Muscle layer of duodenum (tissue), 2 donors: ENCODE measurements around the gene TMTC2.

Experiments
- H3K27ac ChIP-seq: one replicate; pipeline ENCODE4 v1.7.0; 2013; ENCODE audit warnings: mild to moderate bottlenecking, low read length
- H3K27me3 ChIP-seq: one replicate; pipeline ENCODE4 v1.7.0; 2013; ENCODE audit warnings: low read depth, mild to moderate bottlenecking, control low read depth, low read length
- H3K36me3 ChIP-seq, 2 donors: one replicate each; pipeline ENCODE4 v1.7.0; 2013; ENCODE audit warnings: low read length in 2 of 2, control low read depth in 1 of 2, mild to moderate bottlenecking in 1 of 2; ENCODE audit not compliant: insufficient read depth in 2 of 2, control insufficient read depth in 1 of 2
- H3K4me1 ChIP-seq, 2 donors: one replicate each; pipeline ENCODE4 v1.7.0; 2013; ENCODE audit warnings: low read length in 2 of 2, mild to moderate bottlenecking in 2 of 2, control low read depth in 1 of 2, moderate library complexity in 1 of 2; ENCODE audit not compliant: insufficient read depth in 2 of 2, control insufficient read depth in 1 of 2
- H3K4me3 ChIP-seq, 2 donors: one replicate each; pipeline ENCODE4 v1.7.0; 2013; ENCODE audit warnings: low read length in 2 of 2, low read depth in 1 of 2, mild to moderate bottlenecking in 1 of 2
- H3K9me3 ChIP-seq, 2 donors: one replicate each; pipeline ENCODE4 v1.7.0; 2013; ENCODE audit warnings: low read length in 2 of 2, control low read depth in 1 of 2, mild to moderate bottlenecking in 1 of 2; ENCODE audit not compliant: control insufficient read depth in 1 of 2
- donor health status: healthy.

TMTC2 gene

DNA sequence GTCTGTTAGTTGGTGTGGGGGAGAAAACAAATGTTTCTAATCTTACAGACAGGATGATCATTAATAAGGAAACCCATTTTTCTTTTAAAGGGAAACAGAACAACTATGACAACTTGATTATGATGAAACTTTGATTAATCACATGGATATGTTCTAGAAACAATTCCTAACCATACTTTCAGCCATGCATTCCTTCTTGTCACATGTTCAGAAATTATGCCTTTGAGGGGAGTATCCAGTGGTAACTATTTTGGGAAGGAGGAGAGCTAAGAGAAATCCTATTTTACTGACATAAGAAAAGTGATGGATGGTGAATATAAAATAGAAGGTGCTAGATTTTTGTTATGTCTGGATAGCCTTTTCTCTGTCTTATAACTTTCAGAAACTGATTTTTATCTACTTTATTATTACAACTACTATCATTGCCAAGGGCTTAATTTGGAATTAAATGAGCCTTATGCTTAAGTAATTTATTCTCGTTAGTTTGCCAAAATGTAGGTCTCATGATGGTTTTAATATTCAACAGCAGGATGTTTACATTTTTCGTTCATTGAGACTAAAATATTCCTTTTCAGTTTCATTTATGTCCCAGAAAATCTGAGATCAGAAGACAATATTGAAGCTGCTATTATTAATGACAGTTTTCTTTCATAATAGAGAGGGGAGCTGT lies 200.1 kb downstream of the TMTC2 start:
- no peak overlapping the region for H3K4me3 ChIP-seq
- no peaks in the 10 kb centered on the region for H3K36me3 ChIP-seq
- H3K9me3 ChIP-seq, result no peaks in the 10 kb centered on the region
- H3K27me3 ChIP-seq, result no peaks in the 10 kb centered on the region
- no peaks in the 10 kb centered on the region for H3K4me1 ChIP-seq
- no peak overlapping the region for H3K27ac ChIP-seq

DNA sequence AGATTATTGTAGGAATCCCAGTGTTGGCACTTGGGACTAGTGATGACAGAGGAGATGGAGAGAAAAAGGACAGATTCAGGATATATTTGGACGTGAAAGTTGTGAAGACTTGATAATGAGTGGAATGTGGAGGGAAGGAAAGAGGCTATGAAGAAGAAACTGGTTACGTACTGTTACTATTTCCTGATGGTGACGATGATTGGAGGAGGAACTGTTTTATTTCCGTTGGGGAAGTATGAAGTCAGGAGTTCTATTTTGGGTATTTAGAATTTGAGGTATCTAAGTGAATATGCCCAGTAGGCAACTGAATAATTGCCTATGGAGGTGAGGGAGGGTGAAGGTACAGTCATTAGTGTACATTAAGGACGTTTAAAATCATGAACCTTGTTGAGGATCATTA lies 207.2 kb downstream of the TMTC2 start:
- H3K9me3 ChIP-seq, result no peaks in the 10 kb centered on the region
- H3K36me3 ChIP-seq, result no peaks in the 10 kb centered on the region
- no peaks in the 10 kb centered on the region for H3K27me3 ChIP-seq
- no peaks in the 10 kb centered on the region for H3K4me1 ChIP-seq
- no peak overlapping the region for H3K27ac ChIP-seq
- no peak overlapping the region for H3K4me3 ChIP-seq

DNA sequence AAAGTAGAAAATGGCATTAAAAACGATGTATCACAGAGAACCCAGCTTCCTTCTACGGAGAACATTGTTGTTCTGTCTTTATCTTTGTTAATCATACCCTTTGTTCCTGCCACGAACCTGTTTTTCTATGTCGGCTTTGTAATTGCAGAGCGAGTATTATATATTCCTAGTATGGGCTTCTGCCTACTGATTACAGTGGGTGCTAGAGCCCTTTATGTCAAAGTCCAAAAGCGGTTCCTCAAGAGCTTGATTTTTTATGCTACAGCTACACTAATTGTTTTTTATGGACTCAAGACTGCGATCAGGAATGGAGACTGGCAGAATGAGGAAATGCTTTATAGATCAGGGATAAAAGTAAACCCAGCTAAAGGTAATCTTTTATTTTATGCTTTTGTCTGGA lies 209.6 kb downstream of the TMTC2 start:
- H3K4me1 ChIP-seq, result no peaks in the 10 kb centered on the region
- no peak overlapping the region for H3K4me3 ChIP-seq
- no peaks in the 10 kb centered on the region for H3K27me3 ChIP-seq
- H3K36me3 ChIP-seq, result no peaks in the 10 kb centered on the region
- H3K27ac ChIP-seq, result no peak overlapping the region
- H3K9me3 ChIP-seq, result no peaks in the 10 kb centered on the region

DNA sequence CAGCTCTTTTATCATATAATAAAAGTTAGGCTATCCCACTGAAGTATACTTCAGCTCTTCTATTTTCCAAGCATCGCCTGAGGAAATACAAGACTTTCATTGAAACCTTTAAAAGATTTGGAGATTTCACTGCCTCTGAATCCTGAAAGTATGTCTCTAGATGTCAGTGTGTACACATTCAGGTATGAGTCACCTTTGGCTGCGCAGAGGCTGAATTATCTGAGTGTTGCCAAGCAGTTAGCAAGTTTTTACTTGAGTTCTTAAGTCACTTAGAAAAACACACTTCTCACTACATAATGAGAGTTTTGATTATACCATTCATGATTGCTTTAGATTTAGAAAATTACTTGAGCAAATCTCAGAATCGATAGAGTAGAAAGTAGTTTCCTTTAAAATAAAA lies 210.3 kb downstream of the TMTC2 start:
- Histone ChIP-seq H3K4me3 (no peak overlapping the region), H3K36me3 (no peaks in the 10 kb centered on the region), H3K9me3 (no peaks in the 10 kb centered on the region), H3K4me1 (no peaks in the 10 kb centered on the region), H3K27ac (no peak overlapping the region), H3K27me3 (no peaks in the 10 kb centered on the region)

DNA sequence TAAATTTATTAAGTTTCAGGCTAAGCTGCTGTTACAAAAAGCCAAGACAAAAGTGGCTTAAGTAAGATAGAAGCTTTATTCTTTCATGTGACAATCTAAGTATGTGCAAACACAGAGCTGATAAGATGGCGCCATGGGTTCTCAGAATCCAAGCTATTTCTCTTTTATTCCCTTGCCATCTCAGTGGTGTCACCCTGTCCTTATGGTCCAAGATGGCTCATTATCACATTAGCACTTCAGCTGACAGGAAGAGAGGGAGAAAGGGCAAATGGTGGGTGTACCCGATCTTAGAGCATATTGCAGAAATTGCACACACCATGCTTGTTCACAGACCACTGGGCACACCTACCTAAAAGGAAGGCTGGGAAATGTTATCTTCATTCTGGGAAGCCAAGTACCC lies 211.7 kb downstream of the TMTC2 start:
- H3K4me3 ChIP-seq, result no peak overlapping the region
- no peaks in the 10 kb centered on the region for H3K9me3 ChIP-seq
- no peak overlapping the region for H3K27ac ChIP-seq
- H3K4me1 ChIP-seq, result no peaks in the 10 kb centered on the region
- no peaks in the 10 kb centered on the region for H3K27me3 ChIP-seq
- H3K36me3 ChIP-seq, result no peaks in the 10 kb centered on the region

DNA sequence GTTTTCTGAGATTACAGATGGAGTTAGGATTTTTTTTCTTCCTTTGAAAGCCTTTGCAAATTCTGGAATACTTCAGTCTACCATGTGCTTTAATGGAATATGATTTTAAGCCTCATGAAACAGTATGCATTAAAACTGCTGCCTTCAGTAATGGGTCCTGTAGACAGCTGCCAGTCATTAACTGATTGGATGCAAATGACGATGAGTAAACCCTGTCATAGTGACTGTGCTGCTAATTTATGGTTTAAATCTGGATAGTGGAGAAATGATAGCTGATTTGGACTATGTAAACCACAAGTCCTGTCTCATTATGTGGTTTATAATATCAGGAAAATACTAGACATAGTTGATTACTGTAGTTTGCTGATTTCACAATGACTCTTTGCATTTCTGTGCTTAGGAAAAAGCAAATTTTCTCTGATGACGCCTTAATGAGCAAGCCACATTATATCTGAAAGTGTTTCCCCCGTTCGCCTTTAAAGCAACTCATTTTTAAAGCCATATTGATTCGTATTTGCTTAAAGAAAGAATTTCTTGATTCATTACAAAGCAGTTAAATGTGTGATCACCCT lies 217.6 kb downstream of the TMTC2 start:
- Histone ChIP-seq H3K9me3 (no peaks in the 10 kb centered on the region), H3K27me3 (no peaks in the 10 kb centered on the region), H3K27ac (no peak overlapping the region), H3K4me1 (peaks cover 0 to 3% of the 10 kb centered on the region in 2 donors), H3K36me3 (no peaks in the 10 kb centered on the region), H3K4me3 (no peak overlapping the region)

DNA sequence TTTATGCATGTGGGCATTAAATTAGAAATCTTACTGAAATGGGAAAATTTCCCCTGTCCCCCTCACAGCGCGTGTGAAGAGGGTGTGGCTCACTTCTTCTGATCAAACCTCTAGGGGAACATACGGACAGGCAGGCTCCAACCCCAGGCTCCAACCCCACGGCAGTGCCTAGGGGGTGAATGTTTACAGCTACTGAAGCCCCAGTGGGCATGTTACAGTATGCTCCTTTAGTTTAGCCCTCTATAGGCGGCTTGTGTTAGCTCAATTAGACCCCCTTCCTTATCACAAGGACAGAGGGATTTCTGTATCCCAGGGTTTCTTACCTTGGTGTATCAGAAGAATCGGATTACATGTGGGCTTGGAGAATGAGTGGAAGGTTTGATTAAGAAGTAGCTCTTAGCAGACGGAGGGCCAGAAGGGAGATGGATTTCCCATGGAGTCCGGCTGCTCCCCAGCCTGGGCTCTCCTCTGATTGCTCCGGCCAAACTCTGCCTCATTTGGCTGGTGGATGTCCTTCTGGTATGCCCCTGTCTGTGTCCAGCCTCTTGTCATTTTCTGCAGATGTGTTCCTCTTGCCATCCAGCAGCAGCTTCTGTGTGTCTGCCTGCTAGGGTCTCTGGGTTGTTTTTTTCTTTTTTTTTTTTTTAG lies 223.7 kb downstream of the TMTC2 start:
- peaks cover 0 to 9% of the 10 kb centered on the region in 2 donors for H3K4me1 ChIP-seq
- no peaks in the 10 kb centered on the region for H3K9me3 ChIP-seq
- no peak overlapping the region for H3K27ac ChIP-seq

DNA sequence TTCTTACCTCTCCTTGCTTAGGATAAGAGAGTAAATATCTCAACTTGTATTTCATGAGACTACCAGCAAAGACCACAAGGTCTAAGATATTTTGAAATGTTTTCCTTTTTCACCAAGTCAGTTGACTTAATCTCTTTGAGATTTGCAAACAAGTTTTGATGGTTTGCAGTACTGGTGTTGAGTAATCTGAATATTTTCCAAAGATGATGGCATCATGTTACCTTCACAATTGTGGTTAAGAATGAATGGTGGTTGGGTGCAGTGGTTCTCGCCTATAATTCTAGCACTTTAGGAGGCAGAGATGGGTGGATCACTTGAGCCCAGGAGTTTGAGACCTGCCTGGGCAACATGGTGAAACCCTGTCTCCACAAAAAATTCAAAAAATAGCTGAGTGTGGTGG lies 225.7 kb downstream of the TMTC2 start:
- no peaks in the 10 kb centered on the region for H3K9me3 ChIP-seq
- no peaks in the 10 kb centered on the region for H3K36me3 ChIP-seq
- H3K4me3 ChIP-seq, result no peak overlapping the region
- H3K27me3 ChIP-seq, result no peaks in the 10 kb centered on the region
- H3K27ac ChIP-seq, result no peak overlapping the region
- H3K4me1 ChIP-seq, result peaks cover 0 to 9% of the 10 kb centered on the region in 2 donors

More for the DNA sequence above, 223.7 kb downstream of the TMTC2 start:
- H3K4me3 ChIP-seq, result no peak overlapping the region
- no peaks in the 10 kb centered on the region for H3K36me3 ChIP-seq
- no peaks in the 10 kb centered on the region for H3K27me3 ChIP-seq

DNA sequence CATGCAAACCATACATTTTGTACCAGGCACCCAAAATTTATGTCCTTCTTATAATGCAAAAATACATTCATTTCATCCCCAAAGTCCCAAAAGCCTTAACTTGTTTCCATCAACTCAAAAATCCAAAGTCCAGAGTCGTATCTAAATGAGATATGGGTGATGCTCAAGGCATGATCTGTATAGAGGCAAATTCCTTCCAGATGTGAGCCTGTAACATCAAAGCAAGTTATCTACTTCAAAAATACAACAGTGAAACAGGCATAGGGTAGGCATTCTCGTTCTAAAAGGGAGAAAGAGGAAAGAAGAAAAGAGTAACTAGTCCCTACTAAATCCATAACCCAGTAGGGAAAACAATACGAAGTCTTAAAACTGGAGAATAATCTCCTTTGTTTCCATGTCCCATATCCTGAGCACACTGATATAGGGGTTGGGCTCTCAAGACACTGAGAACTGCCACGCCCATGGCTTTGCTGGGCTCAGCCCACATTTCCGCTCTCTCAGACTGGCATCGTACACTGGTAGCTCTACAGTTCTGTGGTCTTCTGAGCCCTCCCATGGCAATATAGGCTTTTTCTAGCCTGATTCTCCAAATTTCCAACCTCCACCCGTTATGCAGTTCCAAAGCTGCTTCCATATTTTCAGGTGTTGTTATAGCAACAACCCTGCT lies 232.8 kb downstream of the TMTC2 start:
- H3K4me3 ChIP-seq, result no peak overlapping the region
- no peaks in the 10 kb centered on the region for H3K9me3 ChIP-seq
- no peaks in the 10 kb centered on the region for H3K4me1 ChIP-seq
- no peaks in the 10 kb centered on the region for H3K27me3 ChIP-seq
- no peak overlapping the region for H3K27ac ChIP-seq
- H3K36me3 ChIP-seq, result no peaks in the 10 kb centered on the region

DNA sequence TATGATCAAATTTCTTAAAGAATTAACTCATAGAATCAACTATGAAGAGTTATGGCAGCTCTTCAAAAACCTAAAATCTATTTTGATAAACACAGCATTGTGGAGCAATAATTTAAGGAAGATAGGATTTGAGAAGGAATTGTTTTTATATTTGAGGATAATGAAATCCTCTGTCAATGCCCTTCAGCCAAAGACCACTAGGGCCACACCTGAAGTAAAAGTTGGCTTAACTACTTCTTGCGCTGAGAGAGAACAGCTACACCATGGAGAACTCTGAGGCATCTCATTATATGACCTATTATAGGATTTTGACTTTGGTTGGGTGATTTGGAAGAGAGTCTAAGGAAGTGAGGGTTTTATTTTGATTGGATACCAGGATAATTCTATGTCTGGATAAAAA lies 237.2 kb downstream of the TMTC2 start:
- no peaks in the 10 kb centered on the region for H3K9me3 ChIP-seq
- no peak overlapping the region for H3K27ac ChIP-seq
- H3K4me1 ChIP-seq, result no peaks in the 10 kb centered on the region
- H3K27me3 ChIP-seq, result no peaks in the 10 kb centered on the region
- H3K36me3 ChIP-seq, result no peaks in the 10 kb centered on the region
- no peak overlapping the region for H3K4me3 ChIP-seq

DNA sequence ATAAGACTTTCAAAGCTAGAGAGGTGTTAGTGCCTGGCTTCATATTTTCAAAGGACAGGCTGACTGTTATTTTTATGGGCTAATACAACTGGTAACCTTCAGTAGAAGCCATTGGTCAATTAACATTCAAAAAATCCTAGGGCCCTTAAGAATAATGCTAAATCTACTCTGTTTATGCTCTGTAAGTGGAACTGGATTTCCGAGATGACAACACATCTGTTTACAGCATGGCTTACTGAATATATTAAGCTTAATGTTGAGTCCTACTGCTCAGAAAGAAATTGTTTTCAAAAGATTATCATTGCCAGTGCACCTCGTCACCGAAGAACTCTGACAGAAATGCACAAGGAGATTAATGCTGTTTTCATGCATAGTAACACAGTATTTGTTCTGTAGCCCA lies 239.9 kb downstream of the TMTC2 start:
- Histone ChIP-seq H3K27ac (no peak overlapping the region), H3K36me3 (peaks cover 0 to 2% of the 10 kb centered on the region in 2 donors), H3K9me3 (no peaks in the 10 kb centered on the region), H3K4me1 (no peaks in the 10 kb centered on the region), H3K27me3 (no peaks in the 10 kb centered on the region), H3K4me3 (no peak overlapping the region)
